ENCODE measurements around the gene MAD2L1BP.

Gene MAD2L1BP

GRCh38 chr6:43667245-43668150 lies 31.9 kb downstream of the MAD2L1BP start:
- peak; percentile 87 for DNase-seq

GRCh38 chr6:43668151-43669028 lies 32.8 kb downstream of the MAD2L1BP start:
- DNase-seq: peak; percentile 82

- no peak for DNase-seq
Observed at GRCh38 chr6:43669050-43669921, 33.6 kb downstream of the MAD2L1BP start.

GRCh38 chr6:43669922-43670622 lies 34.4 kb downstream of the MAD2L1BP start:
- DNase-seq: no peak

- DNase-seq: no peak
Observed at GRCh38 chr6:43670623-43670986, 35.0 kb downstream of the MAD2L1BP start.

GRCh38 chr6:43671011-43671800 lies 35.6 kb downstream of the MAD2L1BP start:
- no peak for DNase-seq

GRCh38 chr6:43671801-43672690 lies 36.4 kb downstream of the MAD2L1BP start:
- DNase-seq: no peak

GRCh38 chr6:43673444-43674084 lies 37.9 kb downstream of the MAD2L1BP start:
- DNase-seq: no peak

- DNase-seq: no peak
Observed at GRCh38 chr6:43674291-43674690, 38.7 kb downstream of the MAD2L1BP start.

- no peak for DNase-seq
Observed at GRCh38 chr6:43674921-43675320, 39.3 kb downstream of the MAD2L1BP start.

- no peak for DNase-seq
Observed at GRCh38 chr6:43676962-43677606, 41.4 kb downstream of the MAD2L1BP start.

- DNase-seq: no peak
Observed at GRCh38 chr6:43677759-43678158, 42.1 kb downstream of the MAD2L1BP start.

- no peak for DNase-seq
Observed at GRCh38 chr6:43678341-43678740, 42.7 kb downstream of the MAD2L1BP start.

- DNase-seq: no peak
Observed at GRCh38 chr6:43679057-43679456, 43.4 kb downstream of the MAD2L1BP start.

- DNase-seq: no peak
Observed at GRCh38 chr6:43680308-43681200, 44.9 kb downstream of the MAD2L1BP start.

GRCh38 chr6:43681303-43681702 lies 45.7 kb downstream of the MAD2L1BP start:
- DNase-seq: no peak

GRCh38 chr6:43682724-43683429 lies 47.2 kb downstream of the MAD2L1BP start:
- no peak for DNase-seq

All from NCI-H69 (cell line).